COLO829 (cell line): ENCODE measurements around the gene AMPD3.
A peak's percentile ranks its signal among the peaks of the same experiment; 100 is the strongest.

Experiments
- DNase-seq: peaks from one replicate; pipeline ENCODE4 v3.0.0; 2012; ENCODE audit warnings: low spot score

AMPD3 gene

DNA sequence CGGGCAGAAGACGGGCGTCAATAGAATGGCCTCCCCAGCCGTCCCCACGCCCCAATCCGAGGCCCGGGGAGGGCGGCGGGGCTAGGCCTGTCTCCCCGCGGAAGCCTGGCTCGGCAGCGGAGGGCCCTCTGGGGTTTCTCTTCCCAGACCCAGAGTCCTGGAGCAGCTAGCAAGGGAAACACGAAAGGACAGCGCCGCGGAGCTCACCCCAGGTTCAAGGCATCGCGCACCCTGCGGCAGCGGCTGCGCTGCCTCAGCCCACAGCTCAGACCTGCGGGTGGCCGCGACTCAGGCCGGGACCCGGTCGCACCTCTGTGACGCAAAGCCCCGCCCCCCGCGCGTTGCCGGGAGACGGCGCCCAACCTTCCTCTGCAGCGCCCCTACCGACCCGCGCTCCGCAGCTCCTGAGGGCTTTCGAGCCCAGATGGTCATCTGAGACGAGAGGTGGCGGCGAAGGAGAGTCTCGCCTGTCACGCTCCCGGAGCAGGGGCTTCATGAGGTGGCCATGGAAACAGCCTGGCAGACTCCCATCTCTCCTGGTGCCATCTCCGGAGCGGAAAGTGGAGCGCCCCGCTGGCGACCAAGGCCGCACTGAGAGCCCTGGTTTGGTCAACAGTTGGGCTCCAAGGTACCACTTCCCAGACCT, 86.0 kb downstream of the AMPD3 start, which contains the start of gene RNF141:
RNF141 (minus strand) TSS at position 273 of the 646 bp plus-strand sequence. CDS start 7,029 bp downstream, outside the sequence.
- DNase-seq = peak; percentile 82

DNA sequence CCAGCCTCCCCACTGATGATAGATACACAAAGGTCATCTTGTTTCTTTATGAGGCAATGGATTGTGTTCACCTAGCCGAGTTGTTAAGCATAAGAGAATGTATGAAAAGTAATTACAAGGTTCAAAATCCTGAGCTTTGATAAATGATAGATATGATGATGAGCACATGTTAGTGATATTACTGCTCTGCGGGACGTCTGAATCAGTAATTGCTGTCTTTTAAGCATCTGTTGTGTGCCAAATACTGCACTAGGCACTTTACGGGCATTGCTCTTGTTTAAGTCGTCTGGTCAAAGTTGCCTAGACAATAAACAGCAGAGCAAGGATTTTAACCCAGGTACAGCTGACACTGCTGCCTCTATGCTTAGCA, 86.5 kb downstream of the AMPD3 start:
- no peak for DNase-seq

DNA sequence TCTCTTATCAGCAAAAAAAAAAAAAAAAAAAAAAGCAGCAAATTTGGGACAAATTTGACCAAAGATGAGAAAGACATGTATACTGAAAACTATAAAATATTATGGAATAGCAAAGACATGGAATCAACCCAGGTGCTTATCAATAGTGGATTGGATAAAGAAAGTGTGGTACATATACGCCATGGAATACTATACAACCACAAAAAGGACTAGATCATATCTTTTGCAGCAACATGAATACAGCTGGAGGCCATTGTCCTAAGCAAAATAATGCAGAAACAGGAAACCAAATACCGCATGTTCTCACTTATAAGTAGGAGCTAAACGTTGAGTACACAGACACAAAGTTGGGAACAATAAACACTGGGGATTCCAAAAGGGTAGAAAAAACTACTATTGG, 87.7 kb downstream of the AMPD3 start:
- no peak for DNase-seq

DNA sequence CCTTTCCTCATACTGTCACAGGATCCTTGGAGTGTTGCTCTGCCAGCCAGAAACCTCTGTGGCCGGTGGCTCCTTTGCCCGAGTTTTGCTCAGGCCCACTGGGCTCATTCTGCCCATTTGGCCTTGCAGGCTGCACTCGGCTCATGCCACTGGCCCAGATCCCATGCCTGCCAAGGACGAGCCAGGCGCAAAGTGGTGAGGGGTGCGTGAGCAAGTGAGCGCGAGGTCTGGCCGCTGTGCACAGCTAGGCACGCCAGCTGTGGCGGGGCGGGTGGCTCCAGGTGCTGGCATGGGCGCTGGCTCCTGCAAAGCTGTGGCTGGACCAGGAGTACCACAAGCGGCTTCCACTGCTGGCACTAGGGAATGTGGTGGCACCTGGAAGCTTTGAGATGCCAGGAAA, 88.7 kb downstream of the AMPD3 start:
- no peak for DNase-seq

DNA sequence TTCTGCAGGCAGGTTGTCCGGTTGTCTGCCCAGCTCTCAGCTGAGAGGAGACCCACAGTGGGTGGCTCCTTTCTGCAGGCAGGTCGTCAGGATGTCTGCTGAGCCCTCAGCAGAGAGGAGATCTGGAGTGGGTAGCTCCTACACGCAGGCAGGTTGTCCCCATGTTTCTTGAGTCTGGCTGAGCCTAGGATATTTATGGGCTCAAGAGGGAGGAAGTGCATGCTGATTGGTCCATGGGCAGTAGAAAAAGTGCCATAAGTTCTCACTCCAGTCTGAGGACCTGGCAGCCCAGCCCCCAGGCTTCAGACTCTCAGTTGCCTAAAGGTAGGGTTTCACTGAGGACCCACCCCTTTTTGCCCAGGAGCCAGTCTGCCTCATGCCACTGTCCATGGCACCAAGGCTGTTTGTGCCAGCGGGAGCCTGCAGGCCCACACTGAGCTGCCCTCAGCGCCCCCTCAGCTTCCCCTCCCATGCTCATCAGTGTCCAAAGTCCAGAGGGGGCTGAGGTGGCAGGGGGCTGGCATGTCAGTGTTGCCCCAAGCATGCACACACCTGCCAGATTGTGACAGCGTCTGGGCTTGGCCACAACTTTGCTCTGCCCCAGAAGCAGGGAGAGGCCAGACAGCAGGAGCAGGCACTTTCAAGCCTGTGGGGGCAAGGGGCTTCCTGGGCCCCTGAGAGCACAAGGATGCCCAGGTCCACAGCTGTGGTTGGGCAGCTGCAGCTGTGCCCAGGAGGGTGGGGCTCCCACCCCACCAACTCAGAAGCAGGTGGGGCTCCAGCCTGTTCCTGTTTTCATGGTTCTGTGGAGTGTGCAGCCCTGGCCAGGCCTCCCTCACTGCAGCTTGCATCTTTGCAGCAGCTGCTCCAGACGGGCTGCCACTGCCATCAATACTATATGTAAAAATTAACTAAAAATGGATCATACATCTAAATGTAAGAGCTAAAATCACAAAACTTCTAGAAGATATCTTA, 89.7 kb downstream of the AMPD3 start:
- DNase-seq = no peak

DNA sequence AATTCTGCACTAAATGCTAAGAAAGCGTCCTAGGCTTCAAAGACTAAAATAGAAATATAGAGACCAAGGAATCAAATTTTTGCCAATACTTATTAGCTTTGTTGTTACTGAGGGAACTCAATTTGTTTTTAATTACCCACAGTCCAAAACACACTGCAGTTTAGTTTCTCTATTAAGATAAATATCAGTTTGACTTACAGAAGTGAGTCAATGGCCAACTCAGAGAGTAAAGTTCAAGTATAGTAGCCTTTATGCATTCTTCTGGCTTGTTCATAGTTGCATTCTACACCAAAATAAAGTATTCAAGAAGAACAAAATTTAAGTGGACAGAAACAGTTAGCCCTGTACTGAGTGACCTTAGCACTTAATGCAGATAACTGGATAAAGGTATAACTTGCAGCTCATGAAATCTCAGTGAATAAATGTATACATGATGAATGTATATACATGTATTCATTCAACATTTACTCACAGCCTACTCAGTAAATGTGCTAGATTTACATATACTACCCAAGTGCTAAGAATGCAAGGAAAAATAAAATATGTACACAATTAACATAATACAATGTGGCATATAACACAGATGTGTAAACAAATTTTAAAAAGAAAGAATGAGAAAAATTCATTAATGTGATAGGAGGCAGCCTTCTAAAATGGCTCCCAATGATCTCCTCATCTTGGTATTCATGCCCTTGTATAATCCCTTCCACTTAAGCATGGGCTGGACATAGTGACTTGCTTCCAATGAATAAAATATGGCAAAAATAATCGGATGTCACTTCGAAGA, 95.6 kb downstream of the AMPD3 start:
- no peak for DNase-seq

DNA sequence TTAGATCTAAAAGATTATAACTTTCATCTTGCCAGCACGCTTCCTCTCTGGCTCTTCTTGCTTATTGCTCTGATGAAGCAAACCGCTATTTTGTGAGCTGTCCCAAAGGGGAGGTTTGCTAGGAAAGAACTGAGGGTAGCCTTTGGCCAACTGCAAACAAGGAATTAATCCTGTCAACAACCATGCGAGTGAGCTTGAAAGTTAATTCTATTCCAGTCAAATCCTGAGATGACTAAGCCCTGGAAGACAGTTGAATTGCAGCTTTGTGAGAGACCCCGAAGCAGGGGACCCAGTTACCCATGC, 96.2 kb downstream of the AMPD3 start:
- no peak for DNase-seq

DNA sequence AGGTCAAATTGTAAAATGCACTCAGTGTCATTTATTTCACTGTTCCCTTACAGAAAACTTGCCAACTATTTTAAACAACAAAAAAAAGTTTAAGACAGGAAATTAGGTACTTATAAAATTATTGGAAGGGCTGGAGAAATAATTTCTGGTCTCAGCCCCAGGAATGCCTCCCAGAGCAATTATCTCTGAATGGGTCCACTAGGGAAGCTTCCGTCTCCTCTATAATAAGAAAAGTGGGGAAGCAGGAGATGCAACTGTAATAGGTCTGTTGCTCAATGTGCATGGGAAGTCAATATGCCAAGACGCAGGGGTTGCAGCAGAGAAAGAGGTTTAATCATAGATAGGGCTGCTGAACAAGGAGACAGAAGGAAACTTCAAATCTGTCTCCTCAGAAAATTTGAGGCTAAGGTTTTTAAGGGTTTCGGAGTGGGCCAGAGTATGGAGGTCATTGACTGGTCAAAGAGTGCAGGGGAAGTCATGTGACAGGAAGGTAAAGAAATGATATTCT, 96.8 kb downstream of the AMPD3 start:
- DNase-seq = no peak

DNA sequence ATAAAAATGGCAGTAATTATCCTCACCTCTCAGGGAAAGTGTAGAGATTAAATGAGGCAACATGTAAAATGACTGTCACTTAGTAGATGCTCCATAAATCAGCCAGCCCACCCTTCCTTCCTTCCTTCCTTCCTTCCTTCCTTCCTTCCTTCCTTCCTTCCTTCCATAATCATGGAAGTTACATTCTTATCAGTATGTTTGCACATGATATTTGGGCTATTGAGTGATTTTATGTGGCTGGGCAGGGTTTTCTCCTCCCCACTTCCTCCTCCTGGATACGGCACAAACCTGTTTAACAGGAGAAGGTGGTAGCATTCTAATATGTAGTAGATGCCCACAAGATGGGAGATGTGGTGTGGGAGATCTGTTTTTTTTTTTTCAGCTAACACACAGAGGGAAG, 101.5 kb downstream of the AMPD3 start:
- no peak for DNase-seq
